A549 (cell line): ENCODE data around the gene TMEM182. TPM values are rescaled to one million over a fixed set of nuclear protein-coding genes. Genes with fewer than 3 reads are reported as not detected.

ENCODE experiments used
- ATAC-seq, 2 experiments: fragments of 200-7000 bp in 1 of 2; fragments of >200 bp in 1 of 2; cut with Nextera tagmentation in 1 of 2; cut with Tn5 transposase in 1 of 2; 3 replicates each; pipeline versions ENCODE4 v1.8.0 to v1.9.1; 2018 to 2020; ENCODE audit warnings: mild to moderate bottlenecking in 1 of 2, moderate library complexity in 1 of 2
- CTCF ChIA-PET: fragments of 300-600 bp; sonication (Branson Sonifier 250); formaldehyde crosslinking; extraction: SDS; loops from one replicate; lab custom pipeline; 2021; ENCODE audit warnings: antibody characterized with exemption, inconsistent platforms; lab: Yijun Ruan, JAX
- POLR2A ChIA-PET: fragments of 350-600 bp; formaldehyde crosslinking; extraction: SDS; loops from one replicate; lab custom pipeline; 2021; ENCODE audit warnings: antibody characterized with exemption, inconsistent platforms; lab: Yijun Ruan, JAX
- DNase-seq, 2 experiments: peaks; one replicate each; pipeline versions ENCODE4 v3.0.0 to v3.0.0-alpha.2; 2011 to 2016; ENCODE audit warnings: low read depth in 1 of 2, low spot score in 1 of 2
- FAIRE-seq: peaks from 2 replicates; lab custom pipeline; 2011; peaks lifted over from hg19 to GRCh38; lab: Jason Lieb, UNC
- H3K27ac ChIP-seq, 2 experiments: fragments of >200 bp; sonication (Bioruptor Twin); formaldehyde crosslinking; 3 replicates each; pipeline ENCODE4 v1.5.1; 2016 to 2017
- H3K4me1 ChIP-seq: fragments of >200 bp; sonication (Bioruptor Twin); formaldehyde crosslinking; 3 replicates; pipeline ENCODE4 v1.6.1; 2016
- H3K4me2 ChIP-seq: fragments of >200 bp; sonication (Bioruptor Twin); formaldehyde crosslinking; 3 replicates; pipeline ENCODE4 v1.6.1; 2016
- H3K4me3 ChIP-seq: fragments of >200 bp; sonication (Bioruptor Twin); formaldehyde crosslinking; 3 replicates; pipeline ENCODE4 v1.5.1; 2016
- H3K9me3 ChIP-seq: fragments of >200 bp; sonication (Bioruptor Twin); formaldehyde crosslinking; 3 replicates; pipeline ENCODE4 v1.6.1; 2016
- CBX2 ChIP-seq: fragments of 200-600 bp; sonication (generic); IDR thresholded peaks from 2 replicates; pipeline ENCODE4 v1.6.1; 2016; ENCODE audit warnings: low read depth, mild to moderate bottlenecking, borderline replicate concordance
- CBX8 ChIP-seq: fragments of 200-600 bp; sonication (generic); IDR thresholded peaks from 2 replicates; pipeline ENCODE4 v1.6.1; 2016
- CTCF ChIP-seq: fragments of >200 bp; sonication (Bioruptor Twin); formaldehyde crosslinking; IDR thresholded peaks from 3 replicates; pipeline ENCODE4 v1.5.1; 2016
- EP300 ChIP-seq, 2 experiments: fragments of >200 bp; sonication (Bioruptor Twin); formaldehyde crosslinking; IDR thresholded peaks; 2 replicates in 1 of 2; 3 replicates in 1 of 2; pipeline ENCODE4 v1.6.1; 2016 to 2017
- FOXS1 ChIP-seq: fragments of 250-450 bp; sonication (Bioruptor Pico); IDR thresholded peaks from 2 replicates; pipeline ENCODE4 v1.5.0; 2020; ENCODE audit warnings: mild to moderate bottlenecking, moderate library complexity
- HDAC2 ChIP-seq: fragments of 200-600 bp; sonication (generic); IDR thresholded peaks from 2 replicates; pipeline ENCODE4 v1.6.1; 2016
- JUN ChIP-seq, 2 experiments: fragments of >200 bp; sonication (Bioruptor Twin); formaldehyde crosslinking; IDR thresholded peaks; 2 replicates in 1 of 2; 3 replicates in 1 of 2; pipeline ENCODE4 v1.6.1; 2016 to 2017
- KDM1A ChIP-seq: fragments of 200-600 bp; sonication (generic); IDR thresholded peaks from 2 replicates; pipeline ENCODE4 v1.6.1; 2016; ENCODE audit warnings: low read depth, mild to moderate bottlenecking
- KDM5A ChIP-seq: fragments of 200-600 bp; sonication (generic); IDR thresholded peaks from 2 replicates; pipeline ENCODE4 v1.6.1; 2016; ENCODE audit warnings: antibody characterized with exemption, mild to moderate bottlenecking
- NPAS2 ChIP-seq: fragments of 250-450 bp; sonication (Bioruptor Pico); IDR thresholded peaks from 2 replicates; pipeline ENCODE4 v1.8.0; 2022; ENCODE audit warnings: mild to moderate bottlenecking, moderate library complexity, borderline replicate concordance
- PHF8 ChIP-seq: fragments of 200-600 bp; sonication (generic); IDR thresholded peaks from 2 replicates; pipeline ENCODE4 v1.6.1; 2016; ENCODE audit warnings: low read depth, mild to moderate bottlenecking, antibody characterized with exemption, moderate library complexity, borderline replicate concordance
- POLR2A ChIP-seq: IDR thresholded peaks from 2 replicates; pipeline ENCODE4 v1.6.1; 2012; ENCODE audit warnings: mild to moderate bottlenecking, low read length
- RARB ChIP-seq: fragments of 250-450 bp; sonication (Bioruptor Pico); IDR thresholded peaks from 2 replicates; pipeline ENCODE4 v1.8.0; 2021; ENCODE audit warnings: mild to moderate bottlenecking, moderate library complexity
- RCOR1 ChIP-seq: fragments of 150-350 bp; IDR thresholded peaks from 2 replicates; pipeline ENCODE4 v1.6.1; 2014; ENCODE audit warnings: antibody characterized with exemption, low read length, low read depth
- REST ChIP-seq: fragments of 200-600 bp; sonication (generic); IDR thresholded peaks from 2 replicates; pipeline ENCODE4 v1.6.1; 2016; ENCODE audit warnings: antibody characterized with exemption, mild to moderate bottlenecking, moderate library complexity
- RFX5 ChIP-seq: fragments of 450-650 bp; IDR thresholded peaks from 2 replicates; pipeline ENCODE4 v1.7.1; 2014; ENCODE audit warnings: antibody characterized with exemption, mild to moderate bottlenecking, moderate library complexity
- RNF2 ChIP-seq: fragments of 200-600 bp; sonication (generic); IDR thresholded peaks from 2 replicates; pipeline ENCODE4 v1.6.1; 2016; ENCODE audit warnings: low read depth, mild to moderate bottlenecking, antibody characterized with exemption, moderate library complexity, borderline replicate concordance
- SMC3 ChIP-seq: fragments of >200 bp; sonication (Bioruptor Twin); formaldehyde crosslinking; IDR thresholded peaks from 3 replicates; pipeline ENCODE4 v1.6.1; 2018; ENCODE audit warnings: inconsistent platforms
- TFCP2L1 ChIP-seq: fragments of 250-450 bp; sonication (Bioruptor Pico); IDR thresholded peaks from 2 replicates; pipeline ENCODE4 v1.5.0; 2021; ENCODE audit warnings: mild to moderate bottlenecking
- ZC3H11A ChIP-seq: fragments of 450-650 bp; IDR thresholded peaks from 2 replicates; pipeline ENCODE4 v1.6.1; 2014; ENCODE audit warnings: antibody characterized with exemption, mild to moderate bottlenecking
- ZFP36 ChIP-seq: fragments of 450-650 bp; IDR thresholded peaks from 2 replicates; pipeline ENCODE4 v1.6.1; 2014; ENCODE audit warnings: borderline replicate concordance; ENCODE audit not compliant: partially characterized antibody
- WGBS: methylation state at CpG from one replicate; pipeline ENCODE4 v1.1.6; 2017; ENCODE audit errors: missing lambda C conversion rate; 5-methylcytosine and 5-hydroxymethylcytosine counted together
- polyA plus RNA-seq, 4 experiments: library from polyadenylated mRNA; depleted of rRNA in 3 of 4; stranded (reverse); fragments of >200 nt; fragmentation: RNase III in 1 of 4; extraction: RNeasy Plus Mini Kit Qiagen cat#74134 plus additional on column Dnase treatment in 1 of 4; gene quantifications; 2 replicates in 3 of 4; 3 replicates in 1 of 4; pipeline ENCODE4 v1.2.3, GENCODE V29; 2011 to 2017
- TF ChIP-seq, protein P1 (sequence below): IDR thresholded peaks from 2 replicates; pipeline ENCODE4 v1.6.1; 2012
- TF ChIP-seq, protein P2 (sequence below): fragments of >200 bp; sonication (Bioruptor Twin); formaldehyde crosslinking; IDR thresholded peaks from 2 replicates; pipeline ENCODE4 v1.6.1; 2016

TMEM182 gene
- polyA plus RNA-seq, 2 of the 4 experiments (the other 2 are of a cell fraction) = 5.3 to 13.1 TPM

DNA sequence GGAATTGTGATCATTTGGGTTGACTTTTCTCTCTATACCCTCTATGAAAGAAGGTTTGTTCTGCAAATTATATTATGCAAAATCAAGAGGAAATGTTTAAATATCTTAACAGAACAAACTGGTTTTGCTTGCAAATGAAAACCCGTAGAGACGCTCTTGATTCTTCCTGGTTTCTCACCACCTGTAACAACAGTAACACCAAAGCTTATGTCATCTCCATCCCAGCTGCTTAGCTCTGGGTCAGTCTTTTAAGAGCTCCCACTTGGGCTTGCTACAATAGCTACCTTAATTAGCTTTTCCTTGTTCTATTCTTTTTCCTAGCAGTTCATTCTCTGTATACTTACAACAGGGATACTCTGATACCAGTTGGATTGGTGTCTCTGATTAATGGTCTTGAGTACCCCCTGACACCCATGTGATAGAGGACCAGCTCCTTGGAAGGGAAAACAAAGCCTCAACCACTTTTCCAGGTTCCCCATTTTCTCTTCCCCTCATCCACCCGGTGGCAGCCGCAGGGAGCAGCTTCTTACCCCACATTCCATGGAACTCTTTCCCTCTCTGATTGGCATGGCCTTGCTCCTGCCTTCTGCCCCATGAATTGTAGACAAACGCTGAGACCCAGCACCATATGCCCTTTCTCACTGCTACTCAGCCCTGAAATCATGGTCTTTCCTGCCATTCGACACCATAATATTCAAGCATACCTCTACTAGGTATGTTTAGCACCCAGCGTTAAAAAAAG is 27.7 kb downstream of the TMEM182 start:
- Histone ChIP-seq H3K4me1 (no peaks in the 10 kb centered on the region), H3K27ac (no peak overlapping the region), H3K4me3 (no peak overlapping the region), H3K9me3 (no peaks in the 10 kb centered on the region), H3K4me2 (no peak overlapping the region)
- no peak for DNase-seq
- ATAC-seq = no peak
- no peak for FAIRE-seq
- no peak for TF ChIP-seq TFCP2L1 (CRISPR knock-in tag)
- TF ChIP-seq CBX2 = no peak
- no peak for TF ChIP-seq POLR2A
- TF ChIP-seq PHF8 = no peak
- TF ChIP-seq KDM5A = no peak
- TF ChIP-seq CTCF = no peak
- TF ChIP-seq CBX8 = no peak
- no peak for TF ChIP-seq NPAS2 (CRISPR knock-in tag)
- TF ChIP-seq JUN (IDR thresholded peaks at IDR 0.05) = no peak
- TF ChIP-seq REST = no peak
- TF ChIP-seq KDM1A = no peak
- TF ChIP-seq RARB (CRISPR knock-in tag) = no peak
- no peak for TF ChIP-seq ZC3H11A
- no peak for TF ChIP-seq RFX5
- no peak for TF ChIP-seq EP300 (IDR thresholded peaks at IDR 0.05)
- no peak for TF ChIP-seq RNF2
- TF ChIP-seq ZFP36 = no peak
- WGBS = 85% methylated on average over 7 of the region's 7 CpGs
- CTCF ChIA-PET = interaction anchor here (1.3 to 1.7 kb wide), 3 partner anchors 17 to 52 kb away, joined by 3 to 6 read pairs (median 4); no protein-coding TSS in a partner anchor
- POLR2A ChIA-PET = no interaction called here

GRCh38 chr2:102790091-102790455 is 28.2 kb downstream of the TMEM182 start:
- no peak overlapping the region for H3K4me2 ChIP-seq
- TF ChIP-seq, protein P1, sequence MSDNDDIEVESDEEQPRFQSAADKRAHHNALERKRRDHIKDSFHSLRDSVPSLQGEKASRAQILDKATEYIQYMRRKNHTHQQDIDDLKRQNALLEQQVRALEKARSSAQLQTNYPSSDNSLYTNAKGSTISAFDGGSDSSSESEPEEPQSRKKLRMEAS = no peak
- TF ChIP-seq CBX8 (no peak), HDAC2 (no peak), POLR2A (no peak), SMC3 (no peak), EP300 (IDR thresholded peaks at IDR 0.05) (no peak), RNF2 (no peak), RCOR1 (no peak), FOXS1 (CRISPR knock-in tag) (no peak)
- TF ChIP-seq, protein P2, sequence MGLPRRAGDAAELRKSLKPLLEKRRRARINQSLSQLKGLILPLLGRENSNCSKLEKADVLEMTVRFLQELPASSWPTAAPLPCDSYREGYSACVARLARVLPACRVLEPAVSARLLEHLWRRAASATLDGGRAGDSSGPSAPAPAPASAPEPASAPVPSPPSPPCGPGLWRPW = no peak
- H3K27ac ChIP-seq = no peak overlapping the region
- H3K4me3 ChIP-seq = no peak overlapping the region
- POLR2A ChIA-PET = no interaction called here
- no peaks in the 10 kb centered on the region for H3K9me3 ChIP-seq
- CTCF ChIA-PET = interaction anchor here (1.6 to 1.7 kb wide), 2 partner anchors 16 to 51 kb away, joined by 4 to 6 read pairs; no protein-coding TSS in a partner anchor
- ATAC-seq (no peak), FAIRE-seq (no peak), DNase-seq (no peak)
- H3K4me1 ChIP-seq = no peaks in the 10 kb centered on the region
- WGBS = 69% methylated on average over 3 of the region's 3 CpGs
